BE2C (cell line): ENCODE data around the gene GYPB.
"Not testable (repeated sequence)": the region's sequence is repeated elsewhere in the genome, so short reads cannot be mapped to it uniquely, and the experiment has no call there.

ENCODE experiments used
- DNase-seq: peaks from one replicate; pipeline ENCODE4 v3.0.0-alpha.2; 2020
- H3K27me3 ChIP-seq: fragments of 250-450 bp; sonication (Bioruptor Pico); 2 replicates; pipeline ENCODE4 v1.5.1; 2020; ENCODE audit warnings: mild to moderate bottlenecking
- H3K36me3 ChIP-seq: fragments of 250-450 bp; sonication (Bioruptor Pico); 2 replicates; pipeline ENCODE4 v1.5.1; 2020; ENCODE audit warnings: mild to moderate bottlenecking
- H3K4me1 ChIP-seq: fragments of 250-450 bp; sonication (Bioruptor Pico); 2 replicates; pipeline ENCODE4 v1.5.1; 2020
- H3K4me3 ChIP-seq: 2 replicates; pipeline ENCODE4 v1.5.1; 2011; ENCODE audit warnings: low read depth, low read length
- H3K9me3 ChIP-seq: fragments of 250-450 bp; sonication (Bioruptor Pico); 2 replicates; pipeline ENCODE4 v1.5.1; 2020
- TF ChIP-seq, protein P1 (sequence below): IDR thresholded peaks from 2 replicates; pipeline ENCODE4 v1.5.1; 2012; ENCODE audit warnings: mild to moderate bottlenecking, low read depth, low read length

The GYPB gene

DNA sequence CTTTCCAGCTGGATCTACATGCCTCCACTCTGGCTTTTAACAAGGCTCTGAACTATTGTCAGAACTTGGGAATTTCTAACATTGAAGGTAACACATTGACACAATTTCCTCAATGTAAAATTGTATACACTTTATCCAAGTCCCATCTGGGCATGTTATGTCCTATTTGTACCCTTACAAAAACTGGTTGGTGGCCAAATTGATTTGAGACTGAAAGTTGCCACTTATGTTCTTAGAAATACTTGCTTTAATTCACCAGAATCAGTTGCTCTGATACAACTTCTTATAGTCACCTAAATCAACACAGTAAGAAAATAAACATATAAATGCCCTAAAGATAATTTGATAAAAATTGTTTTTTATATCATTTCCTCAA, 15.3 kb downstream of the GYPB start:
- not testable (repeated sequence) for H3K4me1 ChIP-seq, H3K4me3 ChIP-seq, H3K36me3 ChIP-seq, H3K27me3 ChIP-seq, DNase-seq, H3K9me3 ChIP-seq

DNA sequence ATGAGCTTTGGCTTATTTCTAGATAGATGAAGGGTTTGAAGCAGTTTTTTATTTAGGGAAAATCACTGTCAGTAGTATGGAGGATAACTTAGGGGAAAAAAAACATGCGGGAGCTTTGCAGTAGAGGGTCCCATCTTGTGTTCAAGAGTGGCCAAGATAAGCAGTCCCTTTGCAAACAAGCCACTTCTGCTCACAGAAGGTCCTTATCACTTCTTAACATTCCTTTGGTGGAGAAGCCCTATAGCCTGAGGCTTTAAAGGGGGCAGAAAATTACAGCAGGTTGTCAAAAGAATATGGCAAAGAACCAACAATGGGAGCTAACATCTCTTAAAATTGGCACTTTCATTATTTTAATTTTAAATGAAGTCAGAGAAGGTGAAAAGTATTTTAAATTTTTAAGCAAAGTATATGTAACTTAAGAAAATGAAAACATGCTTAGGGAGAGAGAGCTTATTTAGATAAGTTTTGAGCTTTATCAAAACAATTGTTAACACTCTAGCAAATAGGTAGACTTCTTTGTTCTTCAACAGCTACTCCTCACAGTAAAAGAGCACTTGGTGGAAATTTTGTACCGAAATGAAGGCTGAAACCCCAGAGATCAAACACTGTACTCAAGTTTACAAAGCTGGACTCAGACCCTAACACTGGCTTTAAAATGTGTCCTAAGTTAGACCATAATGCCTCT, 15.8 kb downstream of the GYPB start:
- H3K4me1 ChIP-seq, H3K36me3 ChIP-seq, DNase-seq: not testable (repeated sequence)

DNA sequence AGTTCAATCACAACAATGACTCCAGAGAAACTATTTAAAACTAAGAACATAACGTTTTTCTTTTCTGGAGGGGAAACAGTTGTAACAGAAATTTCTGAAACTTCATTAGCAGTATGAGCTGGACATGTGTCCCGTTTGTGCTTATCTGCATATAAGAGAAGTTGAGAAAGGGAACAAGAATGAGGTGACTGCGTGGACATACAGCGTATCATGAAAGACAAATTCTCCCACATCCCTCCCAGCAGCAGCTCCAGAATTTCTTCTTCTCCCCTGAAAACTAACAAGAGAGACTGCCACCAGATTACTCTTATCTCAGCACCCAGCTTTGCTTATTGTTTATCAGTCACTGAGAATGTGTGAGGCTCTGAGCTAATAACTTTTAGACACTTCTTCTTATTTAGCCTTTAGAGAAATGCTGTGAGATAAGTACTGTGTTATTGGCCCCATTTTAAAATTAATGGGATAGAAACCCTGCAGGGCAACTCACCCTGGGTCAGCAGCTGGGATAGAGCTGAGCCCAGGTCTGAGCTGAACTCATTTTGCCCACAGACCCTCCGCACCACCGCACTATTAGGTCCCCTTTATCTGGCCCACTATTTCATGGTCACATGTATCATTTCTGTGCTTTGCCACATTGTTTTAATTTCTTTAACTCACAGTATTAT, 18.7 kb downstream of the GYPB start:
- H3K27me3 ChIP-seq, H3K4me1 ChIP-seq, H3K4me3 ChIP-seq, H3K9me3 ChIP-seq, DNase-seq, H3K36me3 ChIP-seq: not testable (repeated sequence)

More for the DNA sequence above, 15.8 kb downstream of the GYPB start:
- not testable (repeated sequence) for H3K4me3 ChIP-seq, H3K9me3 ChIP-seq, H3K27me3 ChIP-seq

DNA sequence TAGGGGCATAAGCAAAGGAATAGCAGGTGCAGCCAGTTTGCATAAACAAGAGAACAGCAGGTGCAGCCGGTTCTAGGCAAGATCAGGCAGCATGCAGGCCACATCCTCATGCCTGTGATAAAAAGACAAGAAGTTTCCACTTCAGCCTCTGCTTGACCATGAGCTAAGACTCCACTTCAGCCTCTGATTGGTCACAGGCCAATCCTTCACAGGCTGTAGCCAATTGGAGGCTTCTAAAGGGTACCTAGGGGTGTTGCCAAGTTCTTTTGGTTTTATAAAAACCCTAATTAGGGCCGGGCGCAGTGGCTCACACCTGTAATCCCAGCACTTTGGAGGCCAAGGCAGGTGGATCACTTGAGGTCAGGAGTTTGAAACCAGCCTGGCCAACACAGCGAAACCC, 23.0 kb downstream of the GYPB start:
- H3K27me3 ChIP-seq, H3K4me1 ChIP-seq, H3K4me3 ChIP-seq, DNase-seq, H3K36me3 ChIP-seq, H3K9me3 ChIP-seq: not testable (repeated sequence)

DNA sequence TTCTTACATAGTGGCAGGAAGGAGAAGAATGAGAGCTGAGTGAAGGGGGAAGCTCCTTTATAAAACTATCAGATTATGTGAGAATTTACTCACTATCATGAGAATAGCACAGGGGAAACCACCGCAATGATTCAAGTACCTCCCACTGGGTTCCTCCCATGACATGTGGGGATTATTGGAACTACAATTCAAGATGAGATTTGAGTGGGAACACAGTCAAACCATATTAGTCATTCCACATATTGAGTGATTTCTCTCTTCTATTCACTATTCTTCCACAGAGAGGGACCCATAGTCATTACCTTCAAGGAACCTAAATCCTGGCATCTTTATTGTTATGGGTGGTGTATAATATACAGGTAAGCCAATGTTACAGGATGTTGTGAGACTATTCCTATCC, 27.4 kb downstream of the GYPB start:
- H3K4me3 ChIP-seq, H3K9me3 ChIP-seq, H3K27me3 ChIP-seq, DNase-seq, H3K36me3 ChIP-seq, H3K4me1 ChIP-seq: not testable (repeated sequence)

DNA sequence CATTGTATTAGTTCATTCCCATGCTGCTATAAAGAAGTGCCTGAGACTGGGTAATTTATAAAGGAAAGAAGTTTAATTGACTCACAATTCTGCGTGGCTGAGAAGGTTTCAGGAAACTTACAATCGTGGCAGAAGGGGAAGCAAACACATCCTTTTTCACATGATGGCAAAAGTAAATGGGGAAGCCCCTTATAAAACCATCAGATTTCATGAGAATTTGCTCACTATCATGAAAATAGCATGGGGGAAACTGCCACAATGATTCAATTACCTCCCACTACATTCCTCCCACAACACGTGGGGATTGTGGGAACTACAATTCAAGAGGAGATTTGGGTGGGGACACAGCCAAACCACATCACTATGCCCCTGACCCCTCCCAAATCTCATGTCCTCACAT, 28.5 kb downstream of the GYPB start:
- not testable (repeated sequence) for H3K4me1 ChIP-seq, H3K4me3 ChIP-seq, H3K36me3 ChIP-seq, H3K9me3 ChIP-seq, DNase-seq, H3K27me3 ChIP-seq

DNA sequence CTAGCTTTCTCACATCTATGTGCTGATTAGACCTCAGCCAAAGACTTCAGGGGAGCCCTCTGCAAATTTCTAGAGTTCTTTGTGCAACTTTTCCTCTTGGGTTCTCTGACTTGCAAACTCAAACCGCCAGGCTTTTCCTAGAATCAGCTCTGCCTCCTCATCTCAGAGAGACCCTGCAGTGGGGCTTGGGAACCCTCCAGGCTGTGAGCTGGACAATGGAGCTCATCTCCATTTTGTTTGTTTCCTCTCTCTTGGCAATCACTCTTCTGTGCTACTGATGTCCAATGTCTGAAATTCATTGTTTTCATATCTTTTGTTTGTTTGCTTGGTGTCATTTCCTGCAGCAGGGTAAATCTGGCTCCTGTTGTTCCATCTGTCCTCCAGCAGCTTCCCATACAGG, 33.0 kb downstream of the GYPB start:
- Histone ChIP-seq H3K9me3 (no peaks in the 10 kb centered on the region), H3K36me3 (no peaks in the 10 kb centered on the region), H3K4me3 (no peak overlapping the region), H3K27me3 (no peaks in the 10 kb centered on the region), H3K4me1 (no peaks in the 10 kb centered on the region)
- TF ChIP-seq, protein P1, sequence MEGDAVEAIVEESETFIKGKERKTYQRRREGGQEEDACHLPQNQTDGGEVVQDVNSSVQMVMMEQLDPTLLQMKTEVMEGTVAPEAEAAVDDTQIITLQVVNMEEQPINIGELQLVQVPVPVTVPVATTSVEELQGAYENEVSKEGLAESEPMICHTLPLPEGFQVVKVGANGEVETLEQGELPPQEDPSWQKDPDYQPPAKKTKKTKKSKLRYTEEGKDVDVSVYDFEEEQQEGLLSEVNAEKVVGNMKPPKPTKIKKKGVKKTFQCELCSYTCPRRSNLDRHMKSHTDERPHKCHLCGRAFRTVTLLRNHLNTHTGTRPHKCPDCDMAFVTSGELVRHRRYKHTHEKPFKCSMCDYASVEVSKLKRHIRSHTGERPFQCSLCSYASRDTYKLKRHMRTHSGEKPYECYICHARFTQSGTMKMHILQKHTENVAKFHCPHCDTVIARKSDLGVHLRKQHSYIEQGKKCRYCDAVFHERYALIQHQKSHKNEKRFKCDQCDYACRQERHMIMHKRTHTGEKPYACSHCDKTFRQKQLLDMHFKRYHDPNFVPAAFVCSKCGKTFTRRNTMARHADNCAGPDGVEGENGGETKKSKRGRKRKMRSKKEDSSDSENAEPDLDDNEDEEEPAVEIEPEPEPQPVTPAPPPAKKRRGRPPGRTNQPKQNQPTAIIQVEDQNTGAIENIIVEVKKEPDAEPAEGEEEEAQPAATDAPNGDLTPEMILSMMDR = no peak
- no peak for DNase-seq

DNA sequence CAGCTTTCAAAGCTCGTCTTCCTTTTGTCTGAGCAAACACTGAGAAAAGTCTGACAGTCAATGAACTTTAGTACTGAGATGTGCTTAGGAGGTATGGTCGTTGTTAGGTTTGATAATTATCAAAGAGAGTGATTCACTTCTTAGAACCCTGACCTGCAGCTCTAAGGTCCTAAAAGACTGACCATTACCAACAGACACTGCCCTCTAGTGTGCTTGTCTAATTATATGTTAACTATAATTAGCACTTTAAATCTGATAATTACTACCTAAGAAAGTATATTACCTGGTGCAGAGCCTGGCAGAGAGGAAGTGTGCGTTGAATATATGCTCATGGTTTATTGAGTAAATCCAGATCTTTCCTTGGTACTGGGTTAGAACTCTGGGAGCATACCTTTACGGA, 38.4 kb downstream of the GYPB start:
- not testable (repeated sequence) for H3K4me1 ChIP-seq, H3K9me3 ChIP-seq, H3K36me3 ChIP-seq, H3K27me3 ChIP-seq, H3K4me3 ChIP-seq, DNase-seq

DNA sequence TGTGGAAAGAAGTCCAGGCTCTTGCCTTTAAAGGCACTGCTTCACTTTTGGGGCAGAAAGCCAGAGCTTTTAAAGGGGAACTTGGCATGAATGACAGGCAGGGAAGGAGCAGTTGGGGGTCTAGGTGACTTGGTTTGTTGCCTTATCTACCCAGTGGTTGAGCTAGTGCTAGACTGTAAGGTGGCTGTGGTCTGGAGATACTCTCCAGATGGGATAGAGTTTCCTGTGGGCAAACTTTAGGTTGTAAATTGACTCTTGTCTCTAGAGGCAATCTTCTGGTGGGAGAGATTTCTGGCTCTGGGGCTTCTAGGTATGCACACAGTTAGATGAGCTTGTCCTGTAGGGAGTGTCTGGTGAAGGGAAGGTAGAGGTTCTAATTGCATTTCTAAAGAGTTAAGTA, 43.7 kb downstream of the GYPB start:
- H3K36me3 ChIP-seq, H3K27me3 ChIP-seq, H3K4me1 ChIP-seq, H3K4me3 ChIP-seq, H3K9me3 ChIP-seq, DNase-seq: not testable (repeated sequence)

DNA sequence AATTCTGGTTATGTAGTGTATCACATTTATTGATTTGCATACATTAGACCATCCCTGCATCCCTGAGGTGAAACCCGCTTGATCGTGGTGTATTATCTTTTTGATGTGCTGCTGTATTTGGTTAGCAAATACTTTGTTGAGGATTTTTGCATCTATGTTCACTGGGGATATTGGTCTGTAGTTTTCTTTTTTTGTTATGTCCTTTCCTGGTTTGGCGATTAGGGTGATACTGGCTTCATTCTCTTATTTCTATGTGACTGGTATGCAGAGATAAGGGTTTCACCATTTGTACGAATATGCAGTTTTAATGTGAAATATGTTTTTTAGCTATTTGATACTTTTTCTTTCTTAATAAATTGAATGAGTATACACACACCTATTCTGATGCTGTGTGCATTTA, 45.2 kb downstream of the GYPB start:
- not testable (repeated sequence) for H3K4me3 ChIP-seq

DNA sequence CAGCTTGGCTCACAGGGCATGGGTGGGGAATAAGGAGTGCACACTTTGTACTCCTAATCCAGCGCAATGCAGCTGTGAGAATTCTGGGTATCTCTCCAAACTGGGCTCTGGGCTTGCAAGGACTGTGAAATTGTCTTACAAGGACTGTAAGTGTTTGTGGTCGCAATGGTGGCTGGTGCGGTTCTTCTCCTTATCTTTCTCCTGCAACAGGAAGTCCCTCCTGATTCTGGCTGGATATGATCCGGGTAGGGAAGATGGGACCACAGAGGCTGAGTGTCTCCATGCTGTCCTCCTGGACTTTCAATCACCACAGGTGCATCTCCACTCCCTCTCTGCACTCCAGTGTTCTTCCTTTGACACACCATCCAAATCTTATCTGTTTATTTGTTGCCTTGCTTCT, 58.1 kb downstream of the GYPB start:
- H3K36me3 ChIP-seq = no peaks in the 10 kb centered on the region
- H3K27me3 ChIP-seq = no peaks in the 10 kb centered on the region
- TF ChIP-seq, protein P1 = no peak
- DNase-seq = no peak
- H3K9me3 ChIP-seq = no peaks in the 10 kb centered on the region
- H3K4me3 ChIP-seq = no peak overlapping the region
- H3K4me1 ChIP-seq = no peaks in the 10 kb centered on the region

More for the DNA sequence above, 45.2 kb downstream of the GYPB start:
- not testable (repeated sequence) for DNase-seq, H3K9me3 ChIP-seq, H3K4me1 ChIP-seq, H3K36me3 ChIP-seq, H3K27me3 ChIP-seq

DNA sequence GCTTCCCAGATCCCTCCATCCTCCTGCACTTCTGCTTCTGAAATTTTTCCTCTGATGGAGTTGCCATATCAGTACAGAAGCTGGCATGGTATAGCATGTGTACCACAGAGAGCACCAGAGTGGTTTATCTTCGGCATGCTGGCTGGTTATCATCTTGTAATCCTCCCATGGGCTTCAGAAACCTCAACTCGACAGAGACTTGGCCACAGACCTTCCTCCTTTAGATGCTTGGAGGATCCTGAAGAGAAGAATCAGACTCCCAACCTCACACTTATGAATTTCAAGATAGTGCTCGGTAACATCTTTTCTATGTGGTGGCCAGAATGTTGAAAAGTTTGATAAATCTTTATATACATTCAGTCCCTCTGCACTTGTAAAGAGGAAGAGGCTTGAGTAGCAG, 63.9 kb downstream of the GYPB start:
- H3K4me1 ChIP-seq, H3K36me3 ChIP-seq: not testable (repeated sequence)

DNA sequence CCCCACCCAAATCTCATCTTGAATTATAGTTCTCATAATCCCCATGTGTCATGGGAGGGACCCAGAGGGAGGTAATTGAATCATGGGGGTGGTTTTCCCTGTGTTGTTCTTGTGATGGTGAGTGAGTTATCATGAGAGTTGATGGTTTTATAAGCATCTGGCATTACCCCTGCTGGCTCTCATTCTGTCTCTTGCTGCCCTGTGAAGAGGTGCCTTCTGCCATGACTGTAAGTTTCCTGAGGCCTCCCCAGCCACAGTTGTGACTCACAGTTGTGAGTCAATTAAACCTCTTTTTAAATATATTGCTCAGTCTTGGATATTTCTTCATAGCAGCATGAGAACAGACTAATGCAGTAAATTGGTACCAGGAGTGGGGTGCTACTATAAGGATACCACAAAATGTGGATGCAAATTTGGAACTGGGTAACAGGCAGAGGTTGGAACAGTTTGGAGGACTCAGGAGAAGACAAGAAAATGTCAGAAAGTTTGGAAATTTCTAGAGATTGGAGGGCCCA, 67.7 kb downstream of the GYPB start:
- H3K27me3 ChIP-seq, H3K9me3 ChIP-seq, DNase-seq, H3K4me1 ChIP-seq, H3K36me3 ChIP-seq, H3K4me3 ChIP-seq: not testable (repeated sequence)

More for the DNA sequence above, 63.9 kb downstream of the GYPB start:
- H3K4me3 ChIP-seq, H3K9me3 ChIP-seq, H3K27me3 ChIP-seq, DNase-seq: not testable (repeated sequence)

DNA sequence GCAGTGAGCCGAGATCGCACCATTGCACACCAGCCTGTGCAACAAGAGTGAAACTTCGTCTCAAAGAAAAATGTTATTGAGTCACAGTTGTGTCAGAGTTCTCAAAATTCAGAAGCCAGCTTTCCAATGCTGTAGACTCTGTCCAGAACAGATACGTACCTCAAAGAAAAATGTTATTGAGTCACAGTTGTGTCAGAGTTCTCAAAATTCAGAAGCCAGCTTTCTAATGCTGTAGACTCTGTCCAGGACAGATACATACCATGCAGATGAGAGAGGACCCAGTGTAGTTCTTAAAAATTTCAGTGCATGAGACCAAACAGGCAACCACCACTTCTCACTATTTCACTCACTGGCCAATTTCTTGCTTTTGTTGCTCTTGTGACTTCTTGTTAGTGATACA, 68.2 kb downstream of the GYPB start:
- DNase-seq, H3K4me3 ChIP-seq, H3K4me1 ChIP-seq, H3K27me3 ChIP-seq, H3K9me3 ChIP-seq, H3K36me3 ChIP-seq: not testable (repeated sequence)
